ENCODE measurements around the gene ADCY5. TPM values are rescaled to one million over a fixed set of nuclear protein-coding genes. Genes with fewer than 3 reads are reported as not detected.

The ADCY5 gene
- total RNA-seq, 4 donors from 2014 or later: 3.5 to 44.6 (median 14.5) TPM

DNA sequence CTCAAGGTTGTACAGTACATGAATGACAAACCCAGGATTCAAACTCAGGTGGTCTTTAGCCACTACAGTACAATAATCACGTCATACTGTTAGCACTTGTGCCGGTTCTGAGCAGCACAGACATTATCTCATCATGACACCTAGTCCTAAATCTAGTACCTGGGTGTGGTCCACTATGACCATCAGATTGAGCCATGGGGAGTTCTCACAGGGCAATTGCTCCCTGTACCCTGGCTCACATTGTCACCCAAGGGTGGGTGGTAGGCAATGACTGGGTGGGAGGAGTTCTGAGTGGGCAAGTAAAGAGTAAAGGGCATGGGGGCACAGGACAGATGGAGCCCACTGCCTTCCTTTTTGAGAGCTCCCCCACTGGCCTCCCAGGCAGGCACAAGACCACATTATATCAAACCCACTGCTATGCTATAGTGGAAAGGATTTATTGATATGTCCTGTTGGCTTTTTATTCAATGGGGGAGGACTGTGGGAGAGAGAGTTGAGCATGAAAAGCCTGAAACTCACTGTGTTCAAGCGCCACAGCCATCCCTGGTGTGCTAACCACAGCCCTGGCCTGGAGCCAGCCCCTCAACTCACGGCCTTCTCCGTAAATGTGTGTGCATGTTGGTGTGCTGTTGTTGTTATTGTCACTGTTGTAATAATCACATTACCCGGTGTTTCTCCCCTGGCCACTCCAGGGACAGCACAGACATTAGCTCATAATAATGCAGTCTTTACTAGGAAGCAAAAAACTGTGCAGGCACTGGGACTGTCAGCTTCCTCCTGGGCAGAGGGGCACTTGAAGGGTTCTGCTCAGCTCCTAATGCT, 27.3 kb downstream of the ADCY5 start:
- Histone ChIP-seq H3K27me3 (no peaks in the 10 kb centered on the region), H3K27ac (peak overlapping the region in 2 of 4 donors; percentile 49 to 61), H3K9me3 (no peaks in the 10 kb centered on the region), H3K4me1 (peaks cover 0 to 49% (median 0%) of the 10 kb centered on the region in 4 donors), H3K4me3 (no peak overlapping the region), H3K36me3 (no peaks in the 10 kb centered on the region)
- TF ChIP-seq CTCF (IDR thresholded peaks at IDR 0.05) (no peak), POLR2A (IDR thresholded peaks at IDR 0.05) (no peak)
- DNase-seq: no peak

DNA sequence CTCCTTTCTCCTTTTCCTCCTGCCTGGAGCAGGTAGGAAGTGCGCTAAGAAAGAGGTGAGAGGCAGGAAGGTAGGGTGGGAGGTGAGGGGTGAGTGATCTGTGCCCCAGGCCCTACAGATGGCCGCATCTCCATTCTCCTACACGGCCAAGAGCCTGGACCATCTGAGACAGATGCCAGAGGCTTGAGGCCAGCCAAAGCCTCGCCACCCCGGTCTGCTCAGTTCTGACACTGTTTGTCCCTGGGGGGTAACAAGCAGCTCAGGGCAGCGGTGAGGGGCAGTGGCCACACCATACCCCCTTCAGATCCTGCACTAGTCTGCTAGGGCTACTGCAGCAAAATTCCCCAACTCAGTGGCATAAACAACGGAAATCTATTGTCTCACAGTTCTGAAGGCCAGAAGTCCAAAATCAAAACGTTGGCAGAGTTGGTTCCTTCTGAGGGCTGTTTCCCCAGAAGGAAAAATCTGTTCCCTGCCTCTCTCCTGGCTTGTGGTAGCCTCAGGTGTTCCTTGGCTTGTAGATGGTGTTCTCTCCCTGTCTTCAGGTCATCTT, 28.4 kb downstream of the ADCY5 start:
- H3K27ac ChIP-seq: peak overlapping the region in 2 of 4 donors; percentile 48 to 59
- H3K4me3 ChIP-seq: no peak overlapping the region
- no peaks in the 10 kb centered on the region for H3K27me3 ChIP-seq
- TF ChIP-seq POLR2A (IDR thresholded peaks at IDR 0.05) (no peak), CTCF (IDR thresholded peaks at IDR 0.05) (no peak)
- peaks cover 0 to 45% (median 0%) of the 10 kb centered on the region in 4 donors for H3K4me1 ChIP-seq
- H3K36me3 ChIP-seq: no peaks in the 10 kb centered on the region
- peak in 1 of 3 donors; percentile 23 for DNase-seq
- no peaks in the 10 kb centered on the region for H3K9me3 ChIP-seq

- Histone ChIP-seq H3K27ac (peak overlapping the region in 2 of 4 donors; percentile 48 to 59), H3K4me3 (no peak overlapping the region), H3K9me3 (no peaks in the 10 kb centered on the region), H3K4me1 (peaks cover 0 to 43% (median 0%) of the 10 kb centered on the region in 4 donors), H3K36me3 (no peaks in the 10 kb centered on the region), H3K27me3 (no peaks in the 10 kb centered on the region)
- TF ChIP-seq CTCF (IDR thresholded peaks at IDR 0.05) (no peak), POLR2A (IDR thresholded peaks at IDR 0.05) (no peak)
- peak in 1 of 3 donors; percentile 42 for DNase-seq
These were observed 29.0 kb downstream of the ADCY5 start for GRCh38 chr3:123419850-123420297.

DNA sequence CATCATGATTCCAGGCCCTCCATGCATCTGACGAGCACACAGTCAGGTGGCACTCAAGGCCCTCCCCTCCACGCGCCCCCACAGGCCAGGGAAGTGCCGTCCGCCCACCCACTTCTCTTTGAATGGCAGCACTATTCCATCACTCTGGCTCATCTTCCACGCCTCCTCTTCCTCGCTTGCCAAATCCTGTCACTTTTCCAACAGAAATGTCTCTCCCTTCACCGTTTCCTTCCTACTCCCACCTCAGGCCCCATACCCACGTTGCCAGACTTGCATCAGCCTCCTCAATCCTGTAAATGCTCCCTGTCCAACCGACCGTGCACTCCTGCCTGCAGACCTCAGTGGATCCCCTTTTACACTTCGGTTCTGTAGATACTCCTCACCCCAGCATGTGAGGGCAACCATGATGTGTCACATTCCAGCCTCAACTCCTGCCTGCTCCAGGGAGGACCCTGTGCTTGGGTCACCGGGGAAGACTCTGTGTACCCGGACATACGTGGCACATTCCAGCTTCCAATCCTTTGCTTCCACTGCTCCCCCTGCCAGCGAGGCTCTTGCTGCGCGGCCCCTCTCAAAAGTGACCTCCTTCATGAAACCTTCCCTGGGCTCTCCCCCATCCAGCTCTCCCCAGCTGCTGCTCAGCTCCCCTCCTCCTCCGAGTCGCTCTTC, 29.6 kb downstream of the ADCY5 start:
- H3K4me1 ChIP-seq: peaks cover 0 to 43% (median 0%) of the 10 kb centered on the region in 4 donors
- peak in 1 of 3 donors; percentile 41 for DNase-seq
- H3K9me3 ChIP-seq: no peaks in the 10 kb centered on the region
- H3K36me3 ChIP-seq: no peaks in the 10 kb centered on the region
- TF ChIP-seq POLR2A (IDR thresholded peaks at IDR 0.05) (no peak), CTCF (IDR thresholded peaks at IDR 0.05) (no peak)
- H3K27me3 ChIP-seq: no peaks in the 10 kb centered on the region
- peak overlapping the region in 2 of 4 donors; percentile 48 to 59 for H3K27ac ChIP-seq
- no peak overlapping the region for H3K4me3 ChIP-seq

DNA sequence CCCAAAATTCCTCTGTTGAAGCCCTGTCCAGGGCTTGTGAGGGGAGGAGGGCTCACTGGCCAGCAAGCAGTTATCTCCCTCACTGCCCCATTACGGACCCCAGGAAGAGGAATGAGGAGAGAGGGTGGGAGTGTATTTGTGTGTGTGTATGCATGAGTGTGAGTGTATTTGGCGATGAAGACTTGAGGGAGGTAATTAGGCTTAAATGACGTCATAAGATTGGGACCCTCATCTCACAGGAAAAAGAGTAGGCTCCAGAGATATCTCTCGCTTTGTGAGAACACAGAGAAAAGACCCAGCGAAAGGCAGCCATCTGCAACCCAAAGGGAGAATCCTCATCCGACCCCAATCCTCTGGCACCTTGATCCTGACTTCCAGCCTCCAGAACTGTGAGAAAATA, 32.2 kb downstream of the ADCY5 start:
- H3K9me3 ChIP-seq: no peaks in the 10 kb centered on the region
- H3K27ac ChIP-seq: peak overlapping the region in 3 of 4 donors; percentile 27 to 85 (median 68)
- TF ChIP-seq CTCF (IDR thresholded peaks at IDR 0.05) (no peak), POLR2A (IDR thresholded peaks at IDR 0.05) (no peak)
- H3K4me1 ChIP-seq: peaks cover 0 to 38% (median 0%) of the 10 kb centered on the region in 4 donors
- no peak for DNase-seq
- H3K4me3 ChIP-seq: no peak overlapping the region
- H3K36me3 ChIP-seq: no peaks in the 10 kb centered on the region
- H3K27me3 ChIP-seq: no peaks in the 10 kb centered on the region

Data from Peyer's patch (tissue), 4 donors.